RWPE1 (cell line): ENCODE data around the gene COMMD9.
A peak's percentile ranks its signal among the peaks of the same experiment; 100 is the strongest.

ENCODE experiments used
- CTCF ChIA-PET: fragments of 350-600 bp; sonication (Branson Sonifier 250); formaldehyde crosslinking; extraction: SDS; loops from one replicate; lab custom pipeline; 2021; lab: Yijun Ruan, JAX
- POLR2A ChIA-PET: fragments of 400-600 bp; formaldehyde crosslinking; extraction: SDS; loops from one replicate; lab custom pipeline; 2020; ENCODE audit warnings: antibody characterized with exemption; ENCODE audit not compliant: low non-redundant PET; lab: Yijun Ruan, JAX
- DNase-seq: peaks from one replicate; pipeline ENCODE4 v3.0.0; 2012; ENCODE audit warnings: low spot score
- H3K27ac ChIP-seq: fragments of 450-650 bp; 2 replicates; pipeline ENCODE4 v1.5.1; 2017
- TF ChIP-seq, protein P1 (sequence below): fragments of 450-650 bp; conservative IDR thresholded peaks from 2 replicates; pipeline ENCODE4 v1.5.1; 2017; ENCODE audit warnings: low read depth, mild to moderate bottlenecking

COMMD9 gene

DNA sequence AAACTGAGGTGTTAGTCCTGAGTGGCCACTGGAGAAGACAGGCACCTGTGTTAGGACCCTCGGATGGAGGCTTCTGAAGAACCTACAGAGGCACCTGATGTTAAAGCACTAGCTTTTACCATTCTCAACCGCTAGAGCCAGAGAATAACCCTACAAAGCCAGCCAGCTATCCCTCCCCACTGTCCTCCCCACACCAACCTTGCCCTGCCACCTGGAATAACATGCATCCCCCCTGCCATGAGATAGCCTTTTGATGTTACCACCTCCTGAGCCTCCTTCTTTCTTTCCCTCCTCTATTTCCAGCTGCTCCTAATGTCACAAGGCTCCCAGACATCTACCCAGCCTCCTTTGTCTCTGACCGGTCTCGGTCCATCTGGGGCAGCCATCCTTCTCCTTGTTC lies 28.1 kb downstream of the COMMD9 start:
- no peak overlapping the region for H3K27ac ChIP-seq
- ChIA-PET POLR2A (no interaction called here), CTCF (interaction anchor here (1.1 kb wide), 1 partner anchor 439 kb away, joined by 3 read pairs; no protein-coding TSS in a partner anchor)
- TF ChIP-seq, protein P1, sequence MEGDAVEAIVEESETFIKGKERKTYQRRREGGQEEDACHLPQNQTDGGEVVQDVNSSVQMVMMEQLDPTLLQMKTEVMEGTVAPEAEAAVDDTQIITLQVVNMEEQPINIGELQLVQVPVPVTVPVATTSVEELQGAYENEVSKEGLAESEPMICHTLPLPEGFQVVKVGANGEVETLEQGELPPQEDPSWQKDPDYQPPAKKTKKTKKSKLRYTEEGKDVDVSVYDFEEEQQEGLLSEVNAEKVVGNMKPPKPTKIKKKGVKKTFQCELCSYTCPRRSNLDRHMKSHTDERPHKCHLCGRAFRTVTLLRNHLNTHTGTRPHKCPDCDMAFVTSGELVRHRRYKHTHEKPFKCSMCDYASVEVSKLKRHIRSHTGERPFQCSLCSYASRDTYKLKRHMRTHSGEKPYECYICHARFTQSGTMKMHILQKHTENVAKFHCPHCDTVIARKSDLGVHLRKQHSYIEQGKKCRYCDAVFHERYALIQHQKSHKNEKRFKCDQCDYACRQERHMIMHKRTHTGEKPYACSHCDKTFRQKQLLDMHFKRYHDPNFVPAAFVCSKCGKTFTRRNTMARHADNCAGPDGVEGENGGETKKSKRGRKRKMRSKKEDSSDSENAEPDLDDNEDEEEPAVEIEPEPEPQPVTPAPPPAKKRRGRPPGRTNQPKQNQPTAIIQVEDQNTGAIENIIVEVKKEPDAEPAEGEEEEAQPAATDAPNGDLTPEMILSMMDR: no peak
- DNase-seq: no peak

GRCh38 chr11:36258730-36259360 lies 30.4 kb downstream of the COMMD9 start:
- CTCF ChIA-PET: interaction anchor here (0.6 to 2.7 kb wide), 10 partner anchors 23 to 640 kb away, joined by 3 to 12 read pairs (median 4); no protein-coding TSS in a partner anchor

GRCh38 chr11:36257351-36257750 lies 31.9 kb downstream of the COMMD9 start:
- DNase-seq: no peak
- ChIA-PET POLR2A (no interaction called here), CTCF (interaction anchor here (0.6 to 2.7 kb wide), 4 partner anchors 9 to 642 kb away, joined by 3 to 12 read pairs (median 3); no protein-coding TSS in a partner anchor)
- TF ChIP-seq, protein P1: no peak
- no peak overlapping the region for H3K27ac ChIP-seq

More at GRCh38 chr11:36258730-36259360, 30.4 kb downstream of the COMMD9 start:
- POLR2A ChIA-PET: no interaction called here
- H3K27ac ChIP-seq: peak overlapping the region; percentile 1; the same call in 1 of the 2 replicates
- peak; percentile 24 for DNase-seq
- TF ChIP-seq, protein P1: no peak

GRCh38 chr11:36254713-36255112 lies 34.5 kb downstream of the COMMD9 start:
- ChIA-PET CTCF (interaction anchor here (0.7 kb wide), 1 partner anchor 1415 kb away, joined by 3 read pairs; no protein-coding TSS in a partner anchor), POLR2A (no interaction called here)
- TF ChIP-seq, protein P1: no peak

DNA sequence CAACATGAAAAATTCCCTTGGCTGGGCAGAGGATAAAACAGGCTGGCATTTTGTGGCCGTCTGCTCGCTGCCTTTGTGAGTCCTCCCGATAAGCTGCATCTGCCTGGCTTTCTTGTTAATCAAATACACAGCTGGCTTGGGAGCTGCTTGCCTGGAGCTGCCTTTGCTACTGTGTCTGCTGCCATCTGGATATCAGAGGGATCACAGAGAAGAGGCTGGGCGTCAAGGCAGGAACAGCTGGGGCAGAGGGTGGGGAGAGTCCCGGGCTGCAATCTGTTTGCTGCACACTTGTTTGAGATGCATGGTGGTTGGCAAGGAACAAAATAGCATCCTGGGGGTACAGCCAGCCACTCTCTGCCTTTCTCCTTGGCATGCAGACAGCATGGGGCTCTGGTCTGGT lies 36.0 kb downstream of the COMMD9 start:
- DNase-seq: no peak
- CTCF ChIA-PET: no interaction called here

More at GRCh38 chr11:36254713-36255112, 34.5 kb downstream of the COMMD9 start:
- DNase-seq: peak; percentile 56
- H3K27ac ChIP-seq: no peak overlapping the region

GRCh38 chr11:36251823-36252222 lies 37.4 kb downstream of the COMMD9 start:
- CTCF ChIA-PET: no interaction called here
- no peak for DNase-seq
- POLR2A ChIA-PET: no interaction called here

More for the DNA sequence above, 36.0 kb downstream of the COMMD9 start:
- TF ChIP-seq, protein P1: no peak
- POLR2A ChIA-PET: no interaction called here
- peak overlapping the region; percentile 26; the same call in 1 of the 2 replicates for H3K27ac ChIP-seq

More at GRCh38 chr11:36251823-36252222, 37.4 kb downstream of the COMMD9 start:
- H3K27ac ChIP-seq: no peak overlapping the region
- TF ChIP-seq, protein P1: no peak
